ENCODE results near the gene CYP4F2.
"Not testable (repeated sequence)": the region's sequence is repeated elsewhere in the genome, so short reads cannot be mapped to it uniquely, and the experiment has no call there.

The CYP4F2 gene

GRCh38 chr19:15885919-15886318 is 12.0 kb downstream of the CYP4F2 start:
- no peak for TF ChIP-seq ZNF274 (IDR thresholded peaks at IDR 0.05; ENCODE audit: low read depth, low read length)
- no peak overlapping the region for H3K4me3 ChIP-seq (ENCODE audit: low read length)

DNA sequence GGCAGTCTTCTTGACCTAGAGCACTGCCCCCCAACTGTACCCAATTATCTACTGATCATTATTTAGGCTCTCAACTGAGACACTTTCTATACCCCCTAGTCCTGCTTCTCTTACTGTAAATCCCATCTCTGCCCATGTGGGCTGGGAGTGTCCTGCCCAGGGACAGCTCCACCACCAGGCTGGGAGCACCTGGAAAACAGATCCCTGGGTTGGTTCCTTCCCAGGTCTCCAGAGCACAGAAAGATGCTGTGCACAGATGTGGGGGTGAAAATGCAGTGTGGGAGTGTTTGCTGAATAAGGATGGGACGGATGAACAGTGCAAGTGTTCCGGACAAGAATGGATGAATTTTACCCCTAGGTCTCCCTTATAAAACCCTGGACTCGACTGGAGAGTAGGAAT is 12.7 kb downstream of the CYP4F2 start:
- H3K4me3 ChIP-seq (ENCODE audit: low read length), result no peak overlapping the region

DNA sequence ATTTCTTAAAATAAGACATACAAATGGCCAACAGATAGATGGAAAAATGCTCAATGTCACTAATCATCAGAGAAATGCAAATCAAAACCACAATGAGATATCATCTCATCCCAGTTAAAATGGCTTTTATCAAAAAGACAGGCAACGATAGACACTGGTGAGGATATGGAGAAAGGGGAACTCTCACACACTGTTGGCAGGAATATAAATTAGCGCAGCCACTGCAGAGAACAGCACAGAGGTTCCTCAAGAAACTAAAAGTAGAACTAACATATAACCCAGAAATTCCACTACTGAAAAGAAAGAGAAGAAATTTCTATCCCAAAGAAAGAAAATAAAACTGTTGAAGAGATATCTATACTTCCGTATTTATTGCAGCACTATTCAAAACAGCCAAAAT is 14.5 kb downstream of the CYP4F2 start:
- not testable (repeated sequence) for H3K4me3 ChIP-seq (ENCODE audit: low read length)

More for the DNA sequence above, 12.7 kb downstream of the CYP4F2 start:
- TF ChIP-seq ZNF274 (IDR thresholded peaks at IDR 0.05; ENCODE audit: low read depth, low read length), result no peak

DNA sequence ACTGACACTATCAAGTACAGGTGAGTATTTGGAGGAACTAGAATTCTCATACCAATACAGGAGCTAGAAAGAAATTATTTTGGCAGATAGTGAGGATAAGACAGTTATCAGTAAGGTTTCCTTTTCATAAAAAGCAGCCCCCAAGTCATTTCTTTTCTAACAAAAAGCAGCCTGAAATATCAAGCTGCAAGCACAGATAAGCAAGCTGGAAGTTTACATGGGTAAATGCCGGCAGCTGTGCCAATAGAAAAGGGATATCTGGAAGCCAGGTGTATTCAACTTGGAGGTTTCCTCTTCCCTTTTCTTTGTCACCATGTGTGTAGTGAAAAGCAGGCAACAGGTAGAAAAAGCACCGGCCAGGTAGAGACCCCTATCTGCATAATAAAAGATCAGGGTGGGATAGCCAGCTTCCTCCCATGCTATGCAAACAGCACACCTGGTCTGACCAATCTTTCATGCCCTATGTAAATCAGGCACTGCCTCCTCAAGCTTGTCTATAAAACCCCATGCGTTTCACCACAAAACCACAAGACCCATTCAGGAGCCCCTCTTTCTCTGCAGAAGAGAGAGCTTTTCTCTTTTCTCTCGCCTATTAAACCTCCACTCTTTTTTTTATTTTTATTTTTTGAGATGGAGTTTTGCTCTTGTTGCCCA is 22.9 kb downstream of the CYP4F2 start:
- H3K4me3 ChIP-seq (ENCODE audit: low read length), result no peak overlapping the region

GRCh38 chr19:15873771-15874170 is 24.1 kb downstream of the CYP4F2 start:
- H3K4me3 ChIP-seq (ENCODE audit: low read length), result not testable (repeated sequence)

More for the DNA sequence above, 22.9 kb downstream of the CYP4F2 start:
- TF ChIP-seq ZNF274 (IDR thresholded peaks at IDR 0.05; ENCODE audit: low read depth, low read length), result no peak

- TF ChIP-seq ZNF274 (IDR thresholded peaks at IDR 0.05; ENCODE audit: low read depth, low read length), result no peak
- no peak overlapping the region for H3K4me3 ChIP-seq (ENCODE audit: low read length)
Observed at GRCh38 chr19:15871570-15871969, 26.3 kb downstream of the CYP4F2 start.

GRCh38 chr19:15869873-15870272 is 28.0 kb downstream of the CYP4F2 start:
- TF ChIP-seq ZNF274 (IDR thresholded peaks at IDR 0.05; ENCODE audit: low read depth, low read length), result no peak
- no peak overlapping the region for H3K4me3 ChIP-seq (ENCODE audit: low read length)

- TF ChIP-seq ZNF274 (IDR thresholded peaks at IDR 0.05; ENCODE audit: low read depth, low read length), result no peak
- no peak overlapping the region for H3K4me3 ChIP-seq (ENCODE audit: low read length)
Observed at GRCh38 chr19:15869109-15869555, 28.7 kb downstream of the CYP4F2 start.

GRCh38 chr19:15866636-15867035 is 31.2 kb downstream of the CYP4F2 start:
- TF ChIP-seq ZNF274 (IDR thresholded peaks at IDR 0.05; ENCODE audit: low read depth, low read length), result no peak
- no peak overlapping the region for H3K4me3 ChIP-seq (ENCODE audit: low read length)

- H3K4me3 ChIP-seq (ENCODE audit: low read length), result no peak overlapping the region
- no peak for TF ChIP-seq ZNF274 (IDR thresholded peaks at IDR 0.05; ENCODE audit: low read depth, low read length)
Observed at GRCh38 chr19:15864824-15865223, 33.0 kb downstream of the CYP4F2 start.

- no peak for TF ChIP-seq ZNF274 (IDR thresholded peaks at IDR 0.05; ENCODE audit: low read depth, low read length)
Observed at GRCh38 chr19:15863272-15863671, 34.6 kb downstream of the CYP4F2 start.

DNA sequence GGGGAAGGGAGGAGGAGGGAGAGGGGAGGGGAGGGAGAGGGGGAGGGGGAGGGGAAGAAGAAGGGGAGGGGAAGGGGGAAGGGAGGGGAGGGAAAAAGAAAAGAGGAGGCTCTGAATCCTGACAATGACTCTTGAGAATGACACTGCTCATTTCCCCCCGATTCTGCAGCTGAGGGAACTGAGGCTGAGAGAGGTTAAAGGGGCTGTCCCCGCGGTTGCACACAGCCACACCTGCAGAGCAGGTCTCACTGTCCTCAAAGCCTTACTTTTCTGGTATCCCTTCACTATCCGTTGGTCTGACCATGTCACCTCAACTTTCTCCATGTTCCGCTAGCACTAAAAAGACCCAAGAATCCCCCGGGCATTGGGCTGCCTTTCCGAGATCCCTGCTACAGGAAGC is 35.4 kb downstream of the CYP4F2 start:
- no peak for TF ChIP-seq ZNF274 (IDR thresholded peaks at IDR 0.05; ENCODE audit: low read depth, low read length)
- no peak overlapping the region for H3K4me3 ChIP-seq (ENCODE audit: low read length)

More at GRCh38 chr19:15863272-15863671, 34.6 kb downstream of the CYP4F2 start:
- H3K4me3 ChIP-seq (ENCODE audit: low read length), result no peak overlapping the region

DNA sequence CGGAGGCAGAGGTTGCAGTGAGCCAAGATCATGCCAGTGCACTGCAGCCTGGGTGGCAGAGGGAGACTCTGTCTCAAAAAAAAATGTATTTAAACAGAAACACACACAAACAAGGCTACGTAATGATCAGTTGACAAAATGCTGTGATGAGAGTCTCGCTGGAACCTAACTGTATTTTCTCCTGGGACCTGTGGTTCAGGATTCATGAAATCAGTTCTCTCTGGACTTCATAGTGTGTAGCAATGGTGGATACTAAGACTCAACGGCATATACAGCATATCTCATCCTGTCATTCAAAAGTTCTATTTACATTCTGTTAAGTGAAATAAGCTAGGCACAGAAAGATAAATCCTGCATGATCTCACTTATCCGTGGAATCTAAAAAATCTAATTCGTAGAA is 37.4 kb downstream of the CYP4F2 start:
- TF ChIP-seq ZNF274 (IDR thresholded peaks at IDR 0.05; ENCODE audit: low read depth, low read length), result no peak
- H3K4me3 ChIP-seq (ENCODE audit: low read length), result no peak overlapping the region

- no peak for TF ChIP-seq ZNF274 (IDR thresholded peaks at IDR 0.05; ENCODE audit: low read depth, low read length)
- H3K4me3 ChIP-seq (ENCODE audit: low read length), result no peak overlapping the region
Observed at GRCh38 chr19:15859187-15859586, 38.7 kb downstream of the CYP4F2 start.

GRCh38 chr19:15850385-15850784 is 47.5 kb downstream of the CYP4F2 start:
- no peak for TF ChIP-seq ZNF274 (IDR thresholded peaks at IDR 0.05; ENCODE audit: low read depth, low read length)
- H3K4me3 ChIP-seq (ENCODE audit: low read length), result no peak overlapping the region

DNA sequence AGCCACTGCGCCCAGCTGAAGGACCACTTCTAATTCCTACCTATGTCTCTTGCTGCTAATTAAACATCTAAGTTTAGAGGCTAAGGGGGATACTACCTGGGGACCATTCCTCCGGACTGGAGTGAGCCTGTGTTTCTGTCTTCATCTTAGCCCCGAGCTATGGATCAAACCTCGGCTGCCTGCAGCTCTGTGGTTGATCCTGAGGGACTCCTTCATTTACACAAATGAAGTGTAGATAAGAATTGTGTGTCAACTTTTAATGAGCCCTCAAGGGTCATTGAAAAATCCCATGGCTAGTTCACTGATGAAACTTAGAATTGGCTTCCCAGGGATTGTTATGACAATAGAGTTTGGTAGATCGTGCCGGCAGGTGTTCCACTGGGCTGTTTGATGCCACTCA is 51.0 kb downstream of the CYP4F2 start:
- H3K4me3 ChIP-seq (ENCODE audit: low read length), result no peak overlapping the region
- no peak for TF ChIP-seq ZNF274 (IDR thresholded peaks at IDR 0.05; ENCODE audit: low read depth, low read length)

DNA sequence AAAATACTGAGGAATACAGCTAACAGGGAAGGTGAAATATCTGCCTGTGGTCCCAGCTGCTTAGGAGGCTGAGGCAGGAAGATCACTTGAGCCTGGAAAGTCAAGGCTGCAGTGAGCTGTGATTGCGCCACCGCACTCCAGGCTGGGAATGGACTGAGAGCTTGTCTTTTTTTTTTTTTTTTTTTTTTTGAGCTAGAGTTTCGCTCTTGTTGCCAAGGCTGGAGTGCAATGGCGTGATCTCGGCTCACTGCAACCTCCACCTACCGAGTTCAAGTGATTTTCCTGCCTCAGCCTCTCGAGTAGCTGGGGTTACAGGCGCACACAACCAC is 54.0 kb downstream of the CYP4F2 start:
- not testable (repeated sequence) for H3K4me3 ChIP-seq (ENCODE audit: low read length)

Measured in GM08714 (cell line).